Measurements from ENCODE around the gene CELF3.
"Not testable (repeated sequence)": the region's sequence is repeated elsewhere in the genome, so short reads cannot be mapped to it uniquely, and the experiment has no call there.

Gene CELF3

GRCh38 chr1:151693057-151693651, 23.4 kb downstream of the CELF3 start:
- DNase-seq, result no peak

- DNase-seq, result no peak
Measured at GRCh38 chr1:151692226-151692625, 24.4 kb downstream of the CELF3 start.

GRCh38 chr1:151689494-151689893, 27.1 kb downstream of the CELF3 start:
- no peak for DNase-seq

GRCh38 chr1:151686561-151686960, 30.0 kb downstream of the CELF3 start:
- no peak for DNase-seq

DNA sequence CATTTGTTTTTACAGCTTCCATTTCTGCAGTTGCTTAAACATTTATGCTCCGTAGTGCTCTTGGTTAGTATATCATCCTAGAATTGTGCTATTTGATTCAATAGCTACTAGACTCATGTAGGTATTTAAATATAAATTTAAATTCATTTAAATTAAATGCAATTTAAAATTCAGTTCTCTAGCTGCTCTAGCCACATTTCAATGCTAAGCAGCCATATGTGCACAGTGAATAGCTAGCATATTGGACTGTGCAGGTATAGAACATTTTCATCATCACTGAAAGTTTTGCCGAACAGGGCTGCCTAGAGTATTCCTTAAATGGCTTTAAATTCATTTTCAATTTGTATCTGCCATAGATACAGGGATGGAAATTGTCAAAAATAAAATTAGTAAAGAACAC, 32.5 kb downstream of the CELF3 start:
- DNase-seq, result no peak

GRCh38 chr1:151682901-151683300, 33.7 kb downstream of the CELF3 start:
- not testable (repeated sequence) for DNase-seq

DNA sequence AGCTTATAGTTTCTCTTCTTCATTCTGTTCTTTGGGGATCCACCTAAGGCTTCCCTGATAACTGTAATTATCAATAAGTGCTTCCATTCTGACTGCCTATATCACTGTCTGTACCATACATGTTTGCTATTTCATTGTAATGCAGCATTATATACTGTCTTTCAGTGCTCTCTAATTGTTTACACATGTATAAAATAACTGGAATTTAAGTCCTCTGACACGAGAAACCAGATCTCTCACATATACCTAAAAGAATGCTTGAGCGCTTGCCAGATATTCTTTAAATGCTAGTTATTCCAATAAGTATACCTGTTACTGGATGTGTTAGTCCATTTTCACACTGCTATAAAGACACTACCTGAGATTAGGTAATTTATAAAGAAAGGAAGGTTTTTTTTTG, 34.7 kb downstream of the CELF3 start:
- DNase-seq, result no peak

GRCh38 chr1:151680826-151681225, 35.8 kb downstream of the CELF3 start:
- DNase-seq, result no peak

DNA sequence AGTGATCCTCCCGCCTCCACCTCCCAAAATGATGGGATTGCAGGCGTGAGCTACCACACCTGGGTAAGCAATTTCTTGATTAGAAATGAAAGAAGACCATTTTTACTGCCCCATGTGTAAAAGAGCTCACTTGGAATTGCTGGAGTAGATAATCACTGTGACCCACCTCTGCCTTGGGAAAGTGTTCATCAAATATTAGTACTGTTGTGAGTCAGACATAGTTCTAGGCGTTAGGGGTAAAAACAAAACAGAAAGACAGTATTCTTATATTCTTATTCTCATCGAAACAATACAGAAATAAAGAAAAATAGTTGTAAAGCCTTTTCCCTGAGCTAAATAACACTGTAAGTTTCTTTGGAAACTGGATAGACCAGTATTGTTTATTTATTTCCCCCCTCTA, 36.2 kb downstream of the CELF3 start:
- DNase-seq, result no peak

DNA sequence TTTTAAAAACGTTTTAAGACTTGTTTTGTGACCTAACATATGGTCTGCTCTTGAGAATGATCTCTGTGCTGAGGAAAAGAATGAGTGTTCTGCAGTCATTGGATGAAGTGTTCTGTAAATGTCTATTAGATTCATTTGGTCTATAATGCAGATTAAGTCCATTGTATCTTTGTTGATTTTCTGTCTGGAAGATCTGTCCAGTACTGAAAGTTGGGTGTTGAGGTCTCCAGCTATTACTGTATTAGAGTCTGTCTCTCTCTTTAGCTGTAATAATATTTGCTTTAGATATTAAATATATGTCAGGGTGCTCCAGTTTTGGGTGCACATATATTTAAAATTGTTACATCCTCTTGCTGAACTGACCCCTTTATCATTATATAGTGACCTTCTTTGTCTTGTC, 43.2 kb downstream of the CELF3 start:
- no peak for DNase-seq

DNA sequence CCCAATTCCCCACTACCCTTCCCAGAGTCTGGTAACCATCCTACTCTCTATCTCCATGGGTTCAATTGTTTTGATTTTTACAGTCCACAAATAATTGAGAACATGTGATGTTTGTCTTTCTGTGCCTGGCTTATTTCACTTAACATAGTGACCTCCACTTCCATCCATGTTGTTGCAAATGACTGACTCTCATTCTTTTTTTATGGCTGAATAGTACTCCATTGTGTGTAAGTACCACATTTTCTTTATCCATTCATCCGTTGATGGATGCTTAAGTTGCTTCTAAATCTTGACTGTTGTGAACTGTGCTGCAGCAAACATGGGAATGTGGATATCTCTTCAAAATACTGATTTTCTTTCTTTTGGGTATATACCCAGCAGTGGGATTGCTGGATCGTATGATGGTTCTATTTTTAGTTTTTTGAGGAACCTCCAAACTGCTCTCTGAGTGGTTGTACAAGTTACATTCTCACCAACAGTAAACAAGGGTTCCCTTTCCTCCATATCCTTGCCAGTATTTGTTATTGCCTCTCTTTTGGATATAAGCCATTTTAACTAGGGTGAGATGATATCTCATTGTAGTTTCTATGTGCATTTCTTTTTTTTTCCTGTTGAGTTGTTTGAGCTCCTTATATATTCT, 46.4 kb downstream of the CELF3 start:
- not testable (repeated sequence) for DNase-seq

DNA sequence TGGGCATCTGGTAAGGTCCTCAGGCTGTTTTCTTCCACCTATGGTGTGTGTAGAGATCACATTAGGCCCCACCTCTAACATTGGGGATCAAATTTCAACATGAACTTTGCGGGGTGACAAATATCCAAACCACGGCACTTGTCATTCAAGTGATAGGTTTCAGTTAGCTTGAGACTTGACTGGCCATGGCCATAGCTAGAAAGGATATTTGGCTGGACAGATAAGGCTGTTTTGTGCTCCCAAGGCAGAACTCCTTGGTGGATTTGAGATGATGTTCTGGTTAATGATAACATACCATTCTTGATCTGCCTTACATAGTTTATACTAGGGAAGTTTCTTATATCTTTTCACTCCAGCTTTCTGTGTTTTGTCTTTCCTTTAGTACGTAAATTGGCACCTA, 48.5 kb downstream of the CELF3 start:
- DNase-seq, result no peak

GRCh38 chr1:151661751-151662150, 54.9 kb downstream of the CELF3 start:
- no peak for DNase-seq

GRCh38 chr1:151655371-151655770, 61.2 kb downstream of the CELF3 start:
- DNase-seq, result no peak

DNA sequence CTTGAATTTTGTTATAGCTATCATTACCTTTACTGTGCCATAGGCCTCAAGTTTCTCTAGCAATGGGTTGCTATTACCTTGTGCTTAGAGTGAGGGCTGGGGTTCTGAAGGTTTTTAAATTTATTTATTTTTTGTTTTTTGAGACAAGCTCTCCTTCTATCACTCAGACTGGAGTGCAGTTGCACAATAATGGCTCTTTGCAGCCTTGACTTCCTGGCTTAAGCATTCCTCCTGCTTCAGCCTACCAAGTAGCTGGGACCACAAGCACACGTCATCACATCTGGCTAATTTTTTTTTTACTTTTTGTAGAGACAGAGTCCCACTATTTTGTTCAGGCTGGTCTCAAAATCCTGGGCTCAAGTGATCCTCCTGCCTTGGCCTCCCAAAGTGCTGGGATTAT, 63.2 kb downstream of the CELF3 start:
- no peak for DNase-seq

All from NCI-H510A (cell line).